Stimulated activated CD4-positive, alpha-beta T cell treated with anti-CD3 and anti-CD28 coated beads, TNF-alpha, amount 100 ng/mL, for 1 hour (primary cell): ENCODE measurements around the gene ADPRM.
"Not testable (repeated sequence)": the region's sequence is repeated elsewhere in the genome, so short reads cannot be mapped to it uniquely, and the experiment has no call there.

Experiments used
- DNase-seq, 3 donors: peaks; one replicate each; pipeline ENCODE4 v3.0.0-alpha.2; 2020; ENCODE audit warnings: low read depth in 3 of 3, low spot score in 1 of 3

ADPRM gene

GRCh38 chr17:10697092-10698081 is at the start of gene ADPRM, which contains the start of gene SCO1:
Gene ADPRM, plus strand, starts transcription at chr17:10697594. Its CDS starts 7,333 bp downstream, at chr17:10704927.
Gene SCO1, minus strand, starts transcription at chr17:10697533. Its CDS starts 26 bp downstream, at chr17:10697507.
- peak; percentile 72 to 79 (median 73) for DNase-seq

GRCh38 chr17:10648381-10648780 is 49.0 kb upstream of the ADPRM start:
- no peak for DNase-seq

- no peak for DNase-seq
These were observed 48.4 kb upstream of the ADPRM start for GRCh38 chr17:10648956-10649355.

GRCh38 chr17:10649602-10650001 is 47.8 kb upstream of the ADPRM start:
- DNase-seq, result no peak

- DNase-seq, result no peak
These were observed 45.5 kb upstream of the ADPRM start for GRCh38 chr17:10651927-10652326.

GRCh38 chr17:10652984-10653659 is 44.3 kb upstream of the ADPRM start:
- no peak for DNase-seq

GRCh38 chr17:10653987-10654386 is 43.4 kb upstream of the ADPRM start:
- no peak for DNase-seq

- DNase-seq, result no peak
These were observed 40.2 kb upstream of the ADPRM start, which contains the start of gene MYH3 for GRCh38 chr17:10657148-10657547. Gene MYH3, minus strand, starts transcription at chr17:10657309. Its CDS starts 2,245 bp downstream, at chr17:10655064.

- DNase-seq, result no peak
These were observed 39.5 kb upstream of the ADPRM start for GRCh38 chr17:10657879-10658278.

- no peak for DNase-seq
These were observed 36.0 kb upstream of the ADPRM start for GRCh38 chr17:10661437-10661836.

GRCh38 chr17:10663231-10663630 is 34.2 kb upstream of the ADPRM start:
- no peak for DNase-seq

- DNase-seq, result no peak
These were observed 32.8 kb upstream of the ADPRM start for GRCh38 chr17:10664571-10664970.

GRCh38 chr17:10666906-10667305 is 30.5 kb upstream of the ADPRM start:
- DNase-seq, result no peak

GRCh38 chr17:10668775-10669174 is 28.6 kb upstream of the ADPRM start:
- DNase-seq, result no peak

- no peak for DNase-seq
These were observed 24.1 kb upstream of the ADPRM start for GRCh38 chr17:10673312-10673711.

GRCh38 chr17:10674704-10675103 is 22.7 kb upstream of the ADPRM start:
- no peak for DNase-seq

GRCh38 chr17:10681866-10682446 is 15.4 kb upstream of the ADPRM start:
- DNase-seq, result no peak

- no peak for DNase-seq
These were observed 13.5 kb upstream of the ADPRM start for GRCh38 chr17:10683853-10684252.

- no peak for DNase-seq
These were observed 9.9 kb upstream of the ADPRM start for GRCh38 chr17:10687499-10687898.

GRCh38 chr17:10695875-10696407 is 1.5 kb upstream of the ADPRM start:
- DNase-seq, result not testable (repeated sequence)

- DNase-seq, result no peak
These were observed 863 bp downstream of the ADPRM start for GRCh38 chr17:10698096-10698818.
